HL-60 (cell line): Measurements from ENCODE around the gene HAGHL.

Experiments
- DNase-seq, 2 experiments: peaks; one replicate each; pipeline ENCODE4 v3.0.0-alpha.2; 2010 to 2020; ENCODE audit warnings: low read depth in 1 of 2, low spot score in 1 of 2
- H3K27ac ChIP-seq: fragments of 250-450 bp; sonication (Bioruptor Pico); replicated peaks from 2 replicates; pipeline ENCODE4 v1.5.1; 2020; ENCODE audit warnings: mild to moderate bottlenecking, moderate library complexity
- H3K27me3 ChIP-seq: fragments of 250-450 bp; sonication (Bioruptor Pico); 2 replicates; pipeline ENCODE4 v1.5.1; 2021; ENCODE audit warnings: mild to moderate bottlenecking, moderate library complexity; ENCODE audit not compliant: insufficient read depth, poor library complexity, severe bottlenecking
- H3K4me3 ChIP-seq: replicated peaks from 2 replicates; pipeline ENCODE4 v1.5.1; 2011; ENCODE audit warnings: mild to moderate bottlenecking, control low read depth, low read length; ENCODE audit not compliant: insufficient read depth
- GABPA ChIP-seq: IDR thresholded peaks from 2 replicates; pipeline ENCODE4 v1.6.1; 2012; ENCODE audit warnings: low read depth
- POLR2AphosphoS5 ChIP-seq: IDR thresholded peaks from 2 replicates; pipeline ENCODE4 v1.6.1; 2012; ENCODE audit warnings: low read depth
- SPI1 ChIP-seq: IDR thresholded peaks from 2 replicates; pipeline ENCODE4 v1.6.1; 2012; ENCODE audit warnings: low read depth, mild to moderate bottlenecking, borderline replicate concordance
- TF ChIP-seq, protein P1 (sequence below): IDR thresholded peaks from one replicate; pipeline ENCODE4 v1.5.1; 2011; ENCODE audit warnings: low read length, control low read depth, inconsistent platforms; ENCODE audit not compliant: insufficient read depth
- TF ChIP-seq, protein P2 (sequence below): IDR thresholded peaks from 2 replicates; pipeline ENCODE4 v1.6.1; 2012; ENCODE audit warnings: low read depth; ENCODE audit not compliant: insufficient replicate concordance

The HAGHL gene

DNA sequence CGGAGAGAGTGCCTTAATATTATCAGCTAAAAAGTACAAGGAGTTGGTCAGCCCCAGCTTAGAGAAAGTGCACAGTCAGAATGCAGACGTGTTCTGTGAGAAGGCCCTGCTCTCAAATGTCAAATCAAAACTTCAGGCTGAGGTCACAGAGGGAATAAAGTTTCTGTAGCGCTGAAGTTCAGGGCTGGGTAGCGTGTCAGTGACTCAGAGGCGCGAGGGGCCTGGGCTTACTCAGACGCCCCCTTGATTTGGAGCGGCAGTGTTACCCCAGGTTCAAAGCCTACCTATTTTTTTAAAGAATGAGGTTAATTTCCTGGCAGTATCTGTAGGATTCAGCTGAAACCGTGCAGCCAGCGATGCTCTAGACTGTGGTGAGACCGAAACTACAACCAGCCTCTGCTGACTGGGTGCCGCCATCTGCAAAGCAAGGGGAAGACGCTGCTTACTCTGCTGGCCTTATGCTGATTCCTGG is 9.1 kb downstream of the HAGHL start:
- H3K27ac ChIP-seq = no peak overlapping the region
- no peaks in the 10 kb centered on the region for H3K27me3 ChIP-seq
- no peak overlapping the region for H3K4me3 ChIP-seq
- DNase-seq = no peak
- TF ChIP-seq, protein P1, sequence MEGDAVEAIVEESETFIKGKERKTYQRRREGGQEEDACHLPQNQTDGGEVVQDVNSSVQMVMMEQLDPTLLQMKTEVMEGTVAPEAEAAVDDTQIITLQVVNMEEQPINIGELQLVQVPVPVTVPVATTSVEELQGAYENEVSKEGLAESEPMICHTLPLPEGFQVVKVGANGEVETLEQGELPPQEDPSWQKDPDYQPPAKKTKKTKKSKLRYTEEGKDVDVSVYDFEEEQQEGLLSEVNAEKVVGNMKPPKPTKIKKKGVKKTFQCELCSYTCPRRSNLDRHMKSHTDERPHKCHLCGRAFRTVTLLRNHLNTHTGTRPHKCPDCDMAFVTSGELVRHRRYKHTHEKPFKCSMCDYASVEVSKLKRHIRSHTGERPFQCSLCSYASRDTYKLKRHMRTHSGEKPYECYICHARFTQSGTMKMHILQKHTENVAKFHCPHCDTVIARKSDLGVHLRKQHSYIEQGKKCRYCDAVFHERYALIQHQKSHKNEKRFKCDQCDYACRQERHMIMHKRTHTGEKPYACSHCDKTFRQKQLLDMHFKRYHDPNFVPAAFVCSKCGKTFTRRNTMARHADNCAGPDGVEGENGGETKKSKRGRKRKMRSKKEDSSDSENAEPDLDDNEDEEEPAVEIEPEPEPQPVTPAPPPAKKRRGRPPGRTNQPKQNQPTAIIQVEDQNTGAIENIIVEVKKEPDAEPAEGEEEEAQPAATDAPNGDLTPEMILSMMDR = no peak
- TF ChIP-seq, protein P2, sequence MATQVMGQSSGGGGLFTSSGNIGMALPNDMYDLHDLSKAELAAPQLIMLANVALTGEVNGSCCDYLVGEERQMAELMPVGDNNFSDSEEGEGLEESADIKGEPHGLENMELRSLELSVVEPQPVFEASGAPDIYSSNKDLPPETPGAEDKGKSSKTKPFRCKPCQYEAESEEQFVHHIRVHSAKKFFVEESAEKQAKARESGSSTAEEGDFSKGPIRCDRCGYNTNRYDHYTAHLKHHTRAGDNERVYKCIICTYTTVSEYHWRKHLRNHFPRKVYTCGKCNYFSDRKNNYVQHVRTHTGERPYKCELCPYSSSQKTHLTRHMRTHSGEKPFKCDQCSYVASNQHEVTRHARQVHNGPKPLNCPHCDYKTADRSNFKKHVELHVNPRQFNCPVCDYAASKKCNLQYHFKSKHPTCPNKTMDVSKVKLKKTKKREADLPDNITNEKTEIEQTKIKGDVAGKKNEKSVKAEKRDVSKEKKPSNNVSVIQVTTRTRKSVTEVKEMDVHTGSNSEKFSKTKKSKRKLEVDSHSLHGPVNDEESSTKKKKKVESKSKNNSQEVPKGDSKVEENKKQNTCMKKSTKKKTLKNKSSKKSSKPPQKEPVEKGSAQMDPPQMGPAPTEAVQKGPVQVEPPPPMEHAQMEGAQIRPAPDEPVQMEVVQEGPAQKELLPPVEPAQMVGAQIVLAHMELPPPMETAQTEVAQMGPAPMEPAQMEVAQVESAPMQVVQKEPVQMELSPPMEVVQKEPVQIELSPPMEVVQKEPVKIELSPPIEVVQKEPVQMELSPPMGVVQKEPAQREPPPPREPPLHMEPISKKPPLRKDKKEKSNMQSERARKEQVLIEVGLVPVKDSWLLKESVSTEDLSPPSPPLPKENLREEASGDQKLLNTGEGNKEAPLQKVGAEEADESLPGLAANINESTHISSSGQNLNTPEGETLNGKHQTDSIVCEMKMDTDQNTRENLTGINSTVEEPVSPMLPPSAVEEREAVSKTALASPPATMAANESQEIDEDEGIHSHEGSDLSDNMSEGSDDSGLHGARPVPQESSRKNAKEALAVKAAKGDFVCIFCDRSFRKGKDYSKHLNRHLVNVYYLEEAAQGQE = no peak
- TF ChIP-seq GABPA (no peak), POLR2AphosphoS5 (no peak), SPI1 (no peak)

DNA sequence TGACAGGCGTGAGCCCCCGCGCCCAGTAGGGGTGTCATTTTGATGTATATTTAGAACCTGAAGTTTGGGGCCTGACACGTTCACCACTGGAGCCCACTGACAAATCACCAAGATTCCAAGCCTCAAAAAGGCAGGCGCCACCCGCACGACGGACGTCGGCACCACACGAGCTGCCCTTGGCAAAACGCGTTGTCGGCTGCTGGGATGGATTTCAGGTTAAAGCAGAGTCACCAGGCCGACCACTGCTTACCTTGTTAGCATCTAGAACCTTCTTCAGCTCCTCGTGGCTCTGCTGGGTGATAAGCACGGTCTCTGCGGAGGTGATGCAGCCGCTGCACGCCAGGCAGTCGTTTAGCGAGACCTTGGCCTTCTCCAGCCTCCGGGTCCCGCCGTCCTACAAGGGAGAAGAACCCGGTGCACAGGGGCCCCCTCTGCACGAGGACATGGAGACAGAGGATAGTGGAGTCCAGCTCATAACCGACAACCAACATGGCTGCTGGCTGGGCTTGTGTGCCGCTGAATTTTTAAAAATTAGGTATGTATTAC is 10.1 kb downstream of the HAGHL start:
- no peak overlapping the region for H3K4me3 ChIP-seq
- H3K27me3 ChIP-seq = no peaks in the 10 kb centered on the region
- DNase-seq = no peak
- TF ChIP-seq GABPA = no peak
- no peak for TF ChIP-seq POLR2AphosphoS5
- TF ChIP-seq SPI1 = no peak
- TF ChIP-seq, protein P1 = no peak
- TF ChIP-seq, protein P2 = no peak
- H3K27ac ChIP-seq = peak overlapping the region; percentile 44

DNA sequence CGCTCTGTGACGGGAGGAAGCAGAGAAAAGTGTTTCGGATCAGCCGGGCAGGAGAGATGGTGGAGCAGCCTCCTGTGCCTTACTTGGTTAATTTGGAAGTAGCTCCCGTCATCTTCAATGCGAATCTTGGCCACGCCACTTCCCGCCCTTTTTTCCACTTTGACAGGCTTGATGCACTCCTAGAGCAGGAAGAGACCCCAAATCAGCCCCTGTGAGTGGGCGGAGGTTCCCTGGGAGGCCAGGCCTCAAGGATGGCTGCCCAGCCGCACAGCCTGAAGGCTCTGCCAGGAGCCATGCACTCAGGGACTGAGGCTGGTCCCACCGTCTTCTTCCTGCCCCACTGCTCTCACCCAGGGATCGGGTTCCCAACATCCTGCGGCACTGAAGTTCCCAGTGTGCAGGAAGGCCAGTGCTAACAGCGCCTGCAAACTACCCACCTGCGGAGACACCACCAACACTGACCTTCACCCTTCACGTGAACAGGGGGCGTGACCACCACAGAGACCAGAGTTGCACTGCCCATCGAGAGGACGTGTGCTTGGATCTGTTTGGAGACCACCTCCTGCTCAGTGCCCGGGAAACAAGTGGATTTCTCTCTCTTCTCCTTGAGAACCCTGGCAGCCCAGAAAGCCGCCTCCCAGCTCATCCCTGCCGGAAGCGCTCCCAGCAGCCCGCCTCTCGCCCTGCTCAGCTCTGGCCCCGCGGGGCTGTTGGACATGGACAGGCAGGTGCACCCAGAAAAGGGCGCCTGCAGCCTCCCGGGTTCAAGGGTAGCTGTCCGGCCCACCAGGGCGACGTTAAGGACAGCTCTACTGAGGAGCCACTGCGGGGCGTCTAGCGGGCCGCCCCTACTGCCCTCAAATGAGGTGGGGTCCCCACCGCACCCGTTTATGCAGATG is 12.9 kb downstream of the HAGHL start:
- TF ChIP-seq, protein P2 = no peak
- TF ChIP-seq POLR2AphosphoS5 = no peak
- TF ChIP-seq, protein P1 = no peak
- TF ChIP-seq GABPA = no peak
- TF ChIP-seq SPI1 = no peak
- Histone ChIP-seq H3K4me3 (peak overlapping the region; percentile 99), H3K27me3 (no peaks in the 10 kb centered on the region), H3K27ac (peak overlapping the region; percentile 73)
- DNase-seq = no peak
